GM04504 (cell line): ENCODE results near the gene TPX2.
"Not testable (repeated sequence)": the region's sequence is repeated elsewhere in the genome, so short reads cannot be mapped to it uniquely, and the experiment has no call there.

ENCODE experiments used
- DNase-seq: peaks from one replicate; pipeline ENCODE4 v3.0.0-alpha.2; 2012; ENCODE audit warnings: low read depth

TPX2 gene

GRCh38 chr20:31764641-31765305, 25.7 kb downstream of the TPX2 start:
- no peak for DNase-seq

- DNase-seq, result no peak
These were observed 28.7 kb downstream of the TPX2 start for GRCh38 chr20:31767805-31768204.

GRCh38 chr20:31769681-31770080, 30.6 kb downstream of the TPX2 start:
- no peak for DNase-seq

GRCh38 chr20:31770243-31770642, 31.2 kb downstream of the TPX2 start:
- no peak for DNase-seq

- no peak for DNase-seq
These were observed 35.3 kb downstream of the TPX2 start for GRCh38 chr20:31774408-31774807.

- no peak for DNase-seq
These were observed 41.7 kb downstream of the TPX2 start for GRCh38 chr20:31780839-31781238.

- no peak for DNase-seq
These were observed 42.9 kb downstream of the TPX2 start for GRCh38 chr20:31781945-31782344.

- no peak for DNase-seq
These were observed 45.4 kb downstream of the TPX2 start for GRCh38 chr20:31784354-31785044.

- DNase-seq, result no peak
These were observed 46.0 kb downstream of the TPX2 start for GRCh38 chr20:31785089-31785488.

GRCh38 chr20:31788578-31788977, 49.5 kb downstream of the TPX2 start:
- DNase-seq, result no peak

- no peak for DNase-seq
These were observed 51.3 kb downstream of the TPX2 start for GRCh38 chr20:31790401-31790800.

- DNase-seq, result no peak
These were observed 58.3 kb downstream of the TPX2 start for GRCh38 chr20:31797364-31797763.

GRCh38 chr20:31801508-31801907, 62.4 kb downstream of the TPX2 start:
- no peak for DNase-seq

GRCh38 chr20:31803552-31804291, 64.6 kb downstream of the TPX2 start:
- DNase-seq, result no peak

GRCh38 chr20:31806564-31807355, 67.7 kb downstream of the TPX2 start:
- DNase-seq, result no peak

- DNase-seq, result no peak
These were observed 69.4 kb downstream of the TPX2 start for GRCh38 chr20:31808481-31808880.

GRCh38 chr20:31809661-31810060, 70.6 kb downstream of the TPX2 start:
- no peak for DNase-seq

- no peak for DNase-seq
These were observed 72.1 kb downstream of the TPX2 start for GRCh38 chr20:31811198-31811597.

- no peak for DNase-seq
These were observed 73.0 kb downstream of the TPX2 start for GRCh38 chr20:31811796-31812728.

- no peak for DNase-seq
These were observed 74.5 kb downstream of the TPX2 start for GRCh38 chr20:31813611-31814010.

- not testable (repeated sequence) for DNase-seq
These were observed 75.1 kb downstream of the TPX2 start for GRCh38 chr20:31814142-31814541.
